HepG2 (cell line): Measurements from ENCODE around the gene EAF1. TPM values are rescaled to one million over a fixed set of nuclear protein-coding genes. Genes with fewer than 3 reads are reported as not detected.

ENCODE experiments used
- ATAC-seq: fragments of 200-7000 bp; cut with Tn5 transposase; 3 replicates; pipeline ENCODE4 v1.9.1; 2020; ENCODE audit warnings: mild to moderate bottlenecking, moderate library complexity
- BruUV-seq: library from RNA; stranded (reverse); fragments of 400-500 nt; replicated peaks from 2 replicates; lab custom pipeline; 2021; lab: Mats Ljungman, UMichigan
- CTCF ChIA-PET: fragments of 300-600 bp; formaldehyde crosslinking; extraction: SDS; loops from one replicate; lab custom pipeline; 2021; ENCODE audit warnings: low total read pairs, inconsistent platforms, low intra/inter-chr PET ratio; lab: Yijun Ruan, JAX
- POLR2A ChIA-PET: fragments of 350-600 bp; sonication (Branson Sonifier 250); formaldehyde crosslinking; loops from one replicate; lab custom pipeline; 2020; ENCODE audit warnings: antibody characterized with exemption, inconsistent platforms; lab: Yijun Ruan, JAX
- DNase-seq: peaks from one replicate; pipeline ENCODE4 v3.0.0-alpha.2; 2015; ENCODE audit warnings: low spot score
- FAIRE-seq: peaks from 3 replicates; lab custom pipeline; 2011; peaks lifted over from hg19 to GRCh38; lab: Jason Lieb, UNC
- H2AFZ ChIP-seq: one replicate; pipeline ENCODE4 v1.6.1; 2011; ENCODE audit warnings: low read length, inconsistent platforms
- H3K27ac ChIP-seq: fragments of 300-600 bp; 3 replicates; pipeline ENCODE4 v1.8.0; 2011; ENCODE audit warnings: mixed run types, mild to moderate bottlenecking, mixed read lengths, low read length, inconsistent platforms; ENCODE audit not compliant: insufficient read depth; ENCODE audit errors: extremely low read length
- H3K27me3 ChIP-seq, 2 experiments: fragments of 200-600 bp in 1 of 2; 2 replicates in 1 of 2; 3 replicates in 1 of 2; pipeline versions ENCODE4 v1.6.0 to v1.8.0; 2011; ENCODE audit warnings: low read length in 2 of 2, mild to moderate bottlenecking in 2 of 2, moderate library complexity in 2 of 2, inconsistent platforms in 1 of 2; ENCODE audit not compliant: insufficient read depth in 2 of 2, control insufficient read depth in 1 of 2
- H3K36me3 ChIP-seq, 2 experiments: fragments of 200-600 bp in 1 of 2; replicated peaks in 1 of 2; 2 replicates in 1 of 2; 3 replicates in 1 of 2; pipeline versions ENCODE4 v1.5.1 to v1.8.0; 2011; ENCODE audit warnings: low read length in 2 of 2, inconsistent platforms in 1 of 2; ENCODE audit not compliant: insufficient read depth in 2 of 2, control insufficient read depth in 1 of 2
- H3K4me1 ChIP-seq: 2 replicates; pipeline ENCODE4 v1.5.1; 2012; ENCODE audit warnings: low read length, inconsistent platforms; ENCODE audit not compliant: insufficient read depth
- H3K4me2 ChIP-seq: 2 replicates; pipeline ENCODE4 v1.6.0; 2011; ENCODE audit warnings: low read depth, low read length, inconsistent platforms
- H3K4me3 ChIP-seq, 3 experiments: fragments of 200-600 bp in 1 of 3; sonication (generic), shearing (Covaris generic) in 1 of 3; replicated peaks in 1 of 3; 2 replicates each; pipeline ENCODE4 v1.5.1; 2011 to 2016; ENCODE audit warnings: low read length in 3 of 3, inconsistent platforms in 2 of 3, low read depth in 2 of 3, mild to moderate bottlenecking in 2 of 3, control low read depth in 1 of 3, mixed read lengths in 1 of 3; ENCODE audit not compliant: insufficient read depth in 1 of 3
- H3K79me2 ChIP-seq: one replicate; pipeline ENCODE4 v1.6.1; 2011; ENCODE audit warnings: low read length, inconsistent platforms; ENCODE audit not compliant: insufficient read depth
- H3K9ac ChIP-seq: 2 replicates; pipeline ENCODE4 v1.6.0; 2011; ENCODE audit warnings: mild to moderate bottlenecking, low read depth, low read length, inconsistent platforms; ENCODE audit not compliant: insufficient read depth
- H3K9me3 ChIP-seq: 2 replicates; pipeline ENCODE4 v1.5.1; 2012; ENCODE audit warnings: mild to moderate bottlenecking, low read length
- H4K20me1 ChIP-seq: 2 replicates; pipeline ENCODE4 v1.6.0; 2011; ENCODE audit warnings: inconsistent platforms, mild to moderate bottlenecking, low read length, moderate library complexity; ENCODE audit not compliant: insufficient read depth
- ARID3A ChIP-seq: IDR thresholded peaks from 2 replicates; pipeline ENCODE4 v1.6.1; 2012; ENCODE audit warnings: low read depth, low read length, improper control_type of control experiment
- ATRX ChIP-seq: sonication (generic); formaldehyde crosslinking; IDR thresholded peaks from 2 replicates; pipeline ENCODE4 v1.4.0; 2020; ENCODE audit warnings: missing genetic modification reagents, borderline replicate concordance
- GFI1 ChIP-seq: sonication (generic); formaldehyde crosslinking; IDR thresholded peaks from 2 replicates; pipeline ENCODE4 v1.5.0; 2020; ENCODE audit warnings: missing genetic modification reagents, mild to moderate bottlenecking, borderline replicate concordance
- KAT2B ChIP-seq: fragments of 150-350 bp; IDR thresholded peaks from 2 replicates; pipeline ENCODE4 v1.6.1; 2014; ENCODE audit warnings: low read depth, low read length, borderline replicate concordance
- KAT8 ChIP-seq: IDR thresholded peaks from 2 replicates; pipeline ENCODE4 v1.6.1; 2016; ENCODE audit warnings: missing genetic modification reagents, missing compliant biosample characterization
- MAFK ChIP-seq, 2 experiments: IDR thresholded peaks in 1 of 2; conservative IDR thresholded peaks in 1 of 2; 2 replicates each; pipeline ENCODE4 v1.6.1; 2011; ENCODE audit warnings: improper control_type of control experiment in 2 of 2, low read length in 2 of 2
- MBNL3 ChIP-seq: fragments of 250-450 bp; sonication (Bioruptor Pico); conservative IDR thresholded peaks from 2 replicates; pipeline ENCODE4 v1.8.0; 2022; ENCODE audit warnings: mild to moderate bottlenecking, inconsistent platforms
- NFAT5 ChIP-seq: sonication (generic); formaldehyde crosslinking; IDR thresholded peaks from 2 replicates; pipeline ENCODE4 v1.4.0; 2020; ENCODE audit warnings: missing genetic modification reagents
- NR0B2 ChIP-seq: sonication (generic); formaldehyde crosslinking; IDR thresholded peaks from 2 replicates; pipeline ENCODE4 v1.4.0; 2020; ENCODE audit warnings: mild to moderate bottlenecking, missing genetic modification reagents
- PPARG ChIP-seq: conservative IDR thresholded peaks from 2 replicates; pipeline ENCODE4 v1.6.1; 2016; ENCODE audit warnings: missing biosample characterization, missing genetic modification reagents
- SALL1 ChIP-seq: sonication (generic); formaldehyde crosslinking; IDR thresholded peaks from 2 replicates; pipeline ENCODE4 v1.8.0; 2022; ENCODE audit warnings: mild to moderate bottlenecking, missing genetic modification reagents
- SUZ12 ChIP-seq: fragments of 150-350 bp; IDR thresholded peaks from 2 replicates; pipeline ENCODE4 v1.6.1; 2014; ENCODE audit warnings: low read depth, low read length
- ZBTB7B ChIP-seq: sonication (generic); formaldehyde crosslinking; IDR thresholded peaks from 2 replicates; pipeline ENCODE4 v1.4.0; 2020; ENCODE audit warnings: missing genetic modification reagents
- ZNF33A ChIP-seq: sonication (generic); formaldehyde crosslinking; IDR thresholded peaks from 2 replicates; pipeline ENCODE4 v1.5.1; 2020; ENCODE audit warnings: missing genetic modification reagents, mild to moderate bottlenecking, moderate library complexity, borderline replicate concordance
- ZNF598 ChIP-seq: sonication (generic); formaldehyde crosslinking; IDR thresholded peaks from 2 replicates; pipeline ENCODE4 v1.5.1; 2020; ENCODE audit warnings: mild to moderate bottlenecking, missing genetic modification reagents, borderline replicate concordance
- ZNF781 ChIP-seq: sonication (generic); formaldehyde crosslinking; IDR thresholded peaks from 2 replicates; pipeline ENCODE4 v1.5.1; 2020; ENCODE audit warnings: borderline replicate concordance, mild to moderate bottlenecking, missing genetic modification reagents; ENCODE audit errors: not compliant biosample characterization
- ZNF782 ChIP-seq: sonication (generic); formaldehyde crosslinking; IDR thresholded peaks from 2 replicates; pipeline ENCODE4 v1.4.0; 2020; ENCODE audit warnings: missing genetic modification reagents, mild to moderate bottlenecking, borderline replicate concordance
- WGBS: methylation state at CpG from one replicate; pipeline ENCODE4 v1.1.6; 2017; ENCODE audit warnings: low lambda C conversion rate; 5-methylcytosine and 5-hydroxymethylcytosine counted together
- in situ Hi-C: cut with HindIII; loops from 2 replicates; pipeline ENCODE4 v1.10.0; 2017; ENCODE audit warnings: low pct_unique_long_range_greater_than_20kb; ENCODE audit not compliant: extremely low pct_ligation_motif_present
- intact Hi-C: fragments of 100-400 bp; cut with micrococcal nuclease; formaldehyde crosslinking; loops from one replicate; pipeline ENCODE4 v1.10.0; 2022; ENCODE audit not compliant: unreplicated experiment
- polyA plus RNA-seq, 8 experiments: library from polyadenylated mRNA; depleted of rRNA in 3 of 8; stranded (reverse) in 7 of 8; unstranded in 1 of 8; fragments of >200 nt; fragmentation: Illumina TruSeq in 4 of 8; extraction: Trizol in 4 of 8; gene quantifications; 2 replicates each; pipeline versions ENCODE4 v1.2.1 to v1.2.3, GENCODE V29; 2011 to 2016; ENCODE audit warnings: low read depth in 4 of 8, missing spikeins in 1 of 8, mixed read lengths in 1 of 8; ENCODE audit not compliant: insufficient read depth in 1 of 8
- total RNA-seq, 5 experiments: library from RNA; depleted of rRNA; stranded (reverse); fragments of >200 nt; fragmentation: Illumina TruSeq; extraction: Trizol; gene quantifications; 2 replicates each; pipeline ENCODE4 v1.2.3, GENCODE V29; 2016; ENCODE audit warnings: low read depth in 1 of 5

Gene EAF1
- total and polyA plus RNA-seq, 2 of the 13 experiments (the other 11 are each of a cell fraction or from before 2014, with no cell fraction given): 8.1 to 30.0 TPM

GRCh38 chr3:15451216-15452113 lies 24.1 kb downstream of the EAF1 start:
- in situ Hi-C loops: no loop called here
- H3K79me2 ChIP-seq: no peaks in the 10 kb centered on the region
- H2AFZ ChIP-seq: no peak overlapping the region
- intact Hi-C loops: no loop called here
- no peaks in the 10 kb centered on the region for H3K4me1 ChIP-seq
- CTCF ChIA-PET: no interaction called here
- H3K9me3 ChIP-seq: no peaks in the 10 kb centered on the region
- H3K27me3 ChIP-seq: no peaks in the 10 kb centered on the region
- H4K20me1 ChIP-seq: no peaks in the 10 kb centered on the region
- DNase-seq: no peak
- ATAC-seq: no peak
- no TSS peak for BruUV-seq
- no peak overlapping the region for H3K9ac ChIP-seq
- FAIRE-seq: no peak
- H3K36me3 ChIP-seq: no peaks in the 10 kb centered on the region
- H3K4me2 ChIP-seq: no peak overlapping the region
- 85% methylated on average over 13 of the region's 18 CpGs for WGBS
- POLR2A ChIA-PET: no interaction called here
- no peak overlapping the region for H3K4me3 ChIP-seq
- no peak overlapping the region for H3K27ac ChIP-seq
- TF ChIP-seq GFI1 (CRISPR knock-in tag): no peak
- no peak for TF ChIP-seq ATRX (CRISPR knock-in tag)
- no peak for TF ChIP-seq ZNF33A (CRISPR knock-in tag)
- no peak for TF ChIP-seq NFAT5
- TF ChIP-seq ZNF781 (CRISPR knock-in tag): no peak
- TF ChIP-seq PPARG (CRISPR knock-in tag): no peak
- TF ChIP-seq ZNF598 (CRISPR knock-in tag): no peak
- TF ChIP-seq KAT2B: no peak
- no peak for TF ChIP-seq ZNF782 (CRISPR knock-in tag)
- no peak for TF ChIP-seq MAFK (conservative IDR thresholded peaks at IDR 0.05 in 1 of 2, IDR thresholded peaks at IDR 0.05 in 1 of 2; ENCODE audit: low read length in 2 of 2)
- TF ChIP-seq NR0B2 (CRISPR knock-in tag): no peak
- TF ChIP-seq SALL1 (CRISPR knock-in tag): no peak
- no peak for TF ChIP-seq MBNL3 (CRISPR knock-in tag)
- no peak for TF ChIP-seq ZBTB7B
- no peak for TF ChIP-seq ARID3A
- no peak for TF ChIP-seq SUZ12
- no peak for TF ChIP-seq KAT8 (CRISPR knock-in tag)
